HG03280 (cell line): ENCODE measurements around the gene APOLD1.
"Not testable (repeated sequence)": the region's sequence is repeated elsewhere in the genome, so short reads cannot be mapped to it uniquely, and the experiment has no call there.

Experiments used
- ATAC-seq: cut with Tn5 transposase; IDR thresholded peaks from one replicate; pipeline ENCODE4 v1.9.1; 2021; ENCODE audit warnings: mild to moderate bottlenecking, moderate library complexity; ENCODE audit not compliant: unreplicated experiment

Gene APOLD1

GRCh38 chr12:12784911-12785814 is at the start of gene APOLD1:
Gene APOLD1, plus strand, starts transcription at chr12:12785659. Its CDS starts 33 bp downstream, at chr12:12785692.
- ATAC-seq, result no peak

GRCh38 chr12:12736759-12737676 is 48.4 kb upstream of the APOLD1 start:
- ATAC-seq, result peak; percentile 65

GRCh38 chr12:12738152-12738551 is 47.3 kb upstream of the APOLD1 start:
- not testable (repeated sequence) for ATAC-seq

- ATAC-seq, result no peak
Measured at GRCh38 chr12:12741660-12742059, 43.8 kb upstream of the APOLD1 start.

- ATAC-seq, result no peak
Measured at GRCh38 chr12:12744546-12745305, 40.7 kb upstream of the APOLD1 start.

GRCh38 chr12:12745576-12746211 is 39.8 kb upstream of the APOLD1 start:
- no peak for ATAC-seq

GRCh38 chr12:12747278-12747677 is 38.2 kb upstream of the APOLD1 start:
- no peak for ATAC-seq

GRCh38 chr12:12748044-12748443 is 37.4 kb upstream of the APOLD1 start:
- ATAC-seq, result no peak

GRCh38 chr12:12749433-12749832 is 36.0 kb upstream of the APOLD1 start:
- no peak for ATAC-seq

- ATAC-seq, result no peak
Measured at GRCh38 chr12:12755923-12756322, 29.5 kb upstream of the APOLD1 start.

GRCh38 chr12:12757121-12757520 is 28.3 kb upstream of the APOLD1 start:
- no peak for ATAC-seq

GRCh38 chr12:12759234-12759915 is 26.1 kb upstream of the APOLD1 start:
- no peak for ATAC-seq

GRCh38 chr12:12764824-12765223 is 20.6 kb upstream of the APOLD1 start:
- no peak for ATAC-seq

GRCh38 chr12:12770262-12770661 is 15.2 kb upstream of the APOLD1 start:
- ATAC-seq, result no peak

- no peak for ATAC-seq
Measured at GRCh38 chr12:12774791-12775190, 10.7 kb upstream of the APOLD1 start.

- no peak for ATAC-seq
Measured at GRCh38 chr12:12776261-12776660, 9.2 kb upstream of the APOLD1 start.

- ATAC-seq, result no peak
Measured at GRCh38 chr12:12777092-12777491, 8.4 kb upstream of the APOLD1 start.

GRCh38 chr12:12779007-12779406 is 6.5 kb upstream of the APOLD1 start:
- ATAC-seq, result no peak

GRCh38 chr12:12779529-12779928 is 5.9 kb upstream of the APOLD1 start:
- no peak for ATAC-seq

- no peak for ATAC-seq
Measured at GRCh38 chr12:12784116-12784515, 1.3 kb upstream of the APOLD1 start.
